Cardiac atrium fibroblast (primary cell): ENCODE results near the gene VPS18. TPM values are rescaled to one million over a fixed set of nuclear protein-coding genes. Genes with fewer than 3 reads are reported as not detected.

Experiments
- total RNA-seq: library from RNA; depleted of rRNA; stranded (reverse); fragments of >200 nt; gene quantifications from 2 replicates; pipeline ENCODE4 v1.2.3, GENCODE V29; 2015

VPS18 gene, protein sequence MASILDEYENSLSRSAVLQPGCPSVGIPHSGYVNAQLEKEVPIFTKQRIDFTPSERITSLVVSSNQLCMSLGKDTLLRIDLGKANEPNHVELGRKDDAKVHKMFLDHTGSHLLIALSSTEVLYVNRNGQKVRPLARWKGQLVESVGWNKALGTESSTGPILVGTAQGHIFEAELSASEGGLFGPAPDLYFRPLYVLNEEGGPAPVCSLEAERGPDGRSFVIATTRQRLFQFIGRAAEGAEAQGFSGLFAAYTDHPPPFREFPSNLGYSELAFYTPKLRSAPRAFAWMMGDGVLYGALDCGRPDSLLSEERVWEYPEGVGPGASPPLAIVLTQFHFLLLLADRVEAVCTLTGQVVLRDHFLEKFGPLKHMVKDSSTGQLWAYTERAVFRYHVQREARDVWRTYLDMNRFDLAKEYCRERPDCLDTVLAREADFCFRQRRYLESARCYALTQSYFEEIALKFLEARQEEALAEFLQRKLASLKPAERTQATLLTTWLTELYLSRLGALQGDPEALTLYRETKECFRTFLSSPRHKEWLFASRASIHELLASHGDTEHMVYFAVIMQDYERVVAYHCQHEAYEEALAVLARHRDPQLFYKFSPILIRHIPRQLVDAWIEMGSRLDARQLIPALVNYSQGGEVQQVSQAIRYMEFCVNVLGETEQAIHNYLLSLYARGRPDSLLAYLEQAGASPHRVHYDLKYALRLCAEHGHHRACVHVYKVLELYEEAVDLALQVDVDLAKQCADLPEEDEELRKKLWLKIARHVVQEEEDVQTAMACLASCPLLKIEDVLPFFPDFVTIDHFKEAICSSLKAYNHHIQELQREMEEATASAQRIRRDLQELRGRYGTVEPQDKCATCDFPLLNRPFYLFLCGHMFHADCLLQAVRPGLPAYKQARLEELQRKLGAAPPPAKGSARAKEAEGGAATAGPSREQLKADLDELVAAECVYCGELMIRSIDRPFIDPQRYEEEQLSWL
- 22.6 and 32.2 TPM in 2 replicates for total RNA-seq

DNA sequence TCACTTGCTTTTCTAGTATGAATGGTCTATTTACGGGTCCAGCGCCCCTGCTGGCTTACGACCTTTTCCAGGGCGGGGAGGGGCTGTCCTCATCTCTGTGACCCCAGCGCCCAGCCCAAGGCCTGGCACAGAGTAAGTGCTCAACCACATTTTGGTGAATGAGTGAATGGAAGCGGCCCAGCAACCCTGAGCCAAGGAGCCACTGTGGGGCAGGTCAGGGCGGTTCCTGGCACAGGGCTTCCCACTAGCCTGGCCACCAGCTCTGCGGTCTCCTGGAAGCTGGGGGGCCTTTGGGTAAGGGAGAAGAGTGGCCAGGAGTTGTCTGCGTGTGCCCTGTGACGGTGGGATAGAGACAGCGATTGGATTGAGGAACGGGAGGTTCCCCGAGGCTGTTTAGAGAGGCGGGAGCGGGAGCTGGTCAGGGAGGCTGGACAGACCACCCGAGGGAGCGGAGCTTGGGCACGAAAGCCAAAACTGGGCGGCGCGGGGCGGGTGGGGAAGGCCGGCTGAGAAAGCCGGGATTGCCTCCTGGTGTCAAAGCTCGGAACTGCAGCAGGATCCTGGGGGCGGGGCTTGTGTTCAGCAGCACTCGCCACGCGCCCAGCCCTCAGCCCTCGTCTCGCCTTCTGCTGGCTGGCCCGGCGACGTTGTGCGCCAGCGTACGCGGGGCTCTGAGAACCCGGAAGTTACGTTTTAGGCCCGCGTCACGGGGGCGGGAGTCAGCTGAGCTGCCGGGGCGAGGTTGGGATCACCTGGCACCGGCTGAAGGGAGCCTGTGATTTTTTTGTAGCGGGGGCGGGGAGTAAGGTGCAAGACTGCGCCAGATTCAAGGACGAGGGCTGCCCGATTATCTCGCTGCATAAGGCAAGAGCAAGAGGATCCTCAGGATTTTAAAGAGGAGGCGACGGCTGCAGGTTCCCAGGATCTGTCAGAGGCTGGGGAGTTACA, at the start of gene VPS18:
VPS18 (plus strand) TSS at position 718 of the 948 bp plus-strand sequence. CDS start 319 bp downstream, outside the sequence.

DNA sequence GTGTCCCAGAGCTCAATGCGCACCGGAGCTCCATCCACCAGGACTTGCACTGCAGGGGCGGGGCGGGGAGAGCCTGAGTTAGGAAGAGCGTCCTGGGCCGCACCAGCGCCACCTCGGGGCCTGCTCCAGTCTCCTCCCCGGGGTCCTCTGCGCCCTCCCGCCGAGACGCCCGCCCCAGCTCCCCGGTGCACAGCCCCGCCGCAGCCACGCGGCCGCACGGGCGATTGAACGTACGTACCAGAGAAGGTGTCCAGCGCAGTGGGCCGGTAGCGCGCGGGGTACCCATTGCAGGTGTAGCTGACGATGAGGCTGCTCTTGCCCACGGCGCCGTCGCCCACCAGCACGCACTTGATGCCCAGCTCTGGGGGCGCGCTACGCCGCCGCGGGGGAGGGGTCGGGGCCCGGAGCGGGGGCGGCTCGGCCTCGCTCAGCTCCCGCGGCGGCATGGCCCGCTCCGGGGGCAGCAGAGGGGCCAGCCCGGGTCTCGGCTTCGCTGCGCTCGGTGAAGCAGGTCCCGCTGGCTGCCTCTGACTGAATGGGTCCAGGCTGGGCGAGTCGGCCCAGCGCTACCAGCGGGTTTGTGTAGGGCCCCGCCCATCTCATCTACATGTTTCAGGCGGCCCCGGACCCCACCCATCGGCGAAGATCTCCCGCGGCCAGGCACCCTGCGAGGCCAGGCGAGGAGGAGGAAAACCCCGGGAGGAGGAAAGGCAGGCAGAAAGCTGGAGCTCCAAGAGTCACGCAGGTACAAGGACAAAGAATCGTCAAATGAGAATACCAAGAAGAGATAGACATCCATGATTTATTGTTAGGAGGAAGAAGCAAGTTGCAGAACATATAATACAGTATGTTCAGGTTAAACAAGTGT, 20.3 kb upstream of the VPS18 start, which contains the start of gene RHOV:
RHOV (minus strand) TSS at position 541 of the 868 bp plus-strand sequence; CDS start at position 446, 95 bp downstream.

DNA sequence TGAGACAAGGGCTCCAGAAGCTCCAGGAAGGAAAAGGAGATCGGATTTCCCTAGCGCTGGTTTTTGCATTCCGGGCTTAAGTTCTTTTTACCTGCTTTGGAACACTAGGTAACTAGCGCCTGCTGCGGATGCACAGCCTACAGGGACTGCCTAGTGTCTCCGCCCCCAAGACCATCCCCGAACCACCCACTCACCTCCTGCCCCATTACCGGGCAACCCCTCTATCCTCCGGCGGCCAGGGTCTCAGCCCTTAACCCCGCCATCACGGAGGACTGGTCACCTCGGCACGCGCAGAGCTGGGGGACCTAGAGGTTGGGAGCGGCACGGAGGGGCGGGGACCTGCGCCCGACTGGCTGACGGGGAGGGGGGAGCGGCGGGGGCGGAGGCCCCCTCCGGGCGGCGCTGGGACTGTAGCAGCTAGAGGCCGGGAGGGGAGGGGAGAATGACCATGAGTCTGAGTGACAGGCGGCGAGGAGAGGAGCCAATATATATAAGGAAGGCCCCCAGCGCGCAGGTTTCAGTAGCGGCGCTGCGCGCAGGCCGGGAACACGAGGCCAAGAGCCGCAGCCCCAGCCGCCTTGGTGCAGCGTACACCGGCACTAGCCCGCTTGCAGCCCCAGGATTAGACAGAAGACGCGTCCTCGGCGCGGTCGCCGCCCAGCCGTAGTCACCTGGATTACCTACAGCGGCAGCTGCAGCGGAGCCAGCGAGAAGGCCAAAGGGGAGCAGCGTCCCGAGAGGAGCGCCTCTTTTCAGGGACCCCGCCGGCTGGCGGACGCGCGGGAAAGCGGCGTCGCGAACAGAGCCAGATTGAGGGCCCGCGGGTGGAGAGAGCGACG, 34.8 kb downstream of the VPS18 start, which contains the start of gene DLL4:
DLL4 (plus strand) TSS at position 520 of the 839 bp plus-strand sequence. CDS start 329 bp downstream, outside the sequence.

DNA sequence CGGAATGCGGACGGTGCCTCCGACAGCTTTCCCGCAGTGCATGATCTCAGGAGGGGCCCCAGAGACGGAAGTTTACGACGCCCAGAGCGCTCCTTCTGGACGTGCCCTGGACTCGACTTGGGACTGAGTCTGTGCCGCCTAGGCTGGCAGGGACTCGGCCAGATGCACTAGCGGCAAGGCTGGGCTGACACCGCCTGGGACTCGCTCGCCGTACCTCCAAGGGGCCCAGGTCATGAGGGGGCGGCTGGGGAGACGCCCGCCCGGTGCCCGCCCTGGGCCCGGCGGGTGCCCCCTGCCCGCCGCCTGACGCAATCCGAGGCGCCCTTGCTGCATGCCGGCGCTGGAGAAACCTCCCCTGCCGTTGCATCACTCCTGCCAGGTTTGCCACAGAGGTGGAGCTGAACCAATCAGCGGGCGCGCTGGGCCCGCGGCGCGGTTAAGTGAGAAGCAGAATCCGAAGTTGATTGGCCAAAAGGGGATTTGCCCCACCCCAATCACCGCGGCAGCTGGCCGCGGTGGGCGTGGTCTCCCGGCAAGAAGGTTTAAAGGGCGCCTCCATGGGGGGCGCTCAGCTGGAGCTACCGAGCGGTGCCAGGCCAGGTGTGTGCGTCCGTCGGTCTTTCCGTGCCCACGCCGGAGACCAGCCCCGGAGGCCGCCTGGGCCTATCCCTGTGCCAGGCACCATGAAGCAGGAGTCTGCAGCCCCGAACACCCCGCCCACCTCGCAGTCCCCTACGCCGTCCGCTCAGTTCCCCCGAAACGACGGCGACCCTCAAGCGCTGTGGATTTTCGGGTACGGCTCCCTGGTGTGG, 58.9 kb downstream of the VPS18 start, which contains the start of gene CHAC1:
CHAC1 (plus strand) TSS at position 571 of the 812 bp plus-strand sequence; CDS start at position 684, 113 bp downstream.

Other genes with a start within 250 kb of the VPS18 start
- 3.4 and 9.1 TPM in 2 replicates for gene RAD51, start 199.3 kb upstream of the VPS18 start, total RNA-seq
- 18.8 and 21.5 TPM in 2 replicates for gene RMDN3, start 139.2 kb upstream of the VPS18 start, total RNA-seq
- gene GCHFR, start 130.4 kb upstream of the VPS18 start, total RNA-seq = 1.3 and 11.2 TPM in 2 replicates
- gene C15orf62, start 124.5 kb upstream of the VPS18 start, total RNA-seq = under 0.01 and 0.36 TPM in 2 replicates
- 11.2 and 12.8 TPM in 2 replicates for gene ZFYVE19, start 87.4 kb upstream of the VPS18 start, total RNA-seq
- gene DNAJC17, start 87.0 kb upstream of the VPS18 start, total RNA-seq = 18.8 and 24.3 TPM in 2 replicates
- gene PPP1R14D, start 65.7 kb upstream of the VPS18 start, total RNA-seq = not detected in 2 replicates
- 0.36 and 0.81 TPM in 2 replicates for gene SPINT1, start 50.4 kb upstream of the VPS18 start, total RNA-seq
- gene RHOV, start 20.2 kb upstream of the VPS18 start, total RNA-seq = not detected in 2 replicates
- 0.54 and 4.9 TPM in 2 replicates for gene DLL4, start 34.9 kb downstream of the VPS18 start, total RNA-seq
- gene CHAC1, start 59.0 kb downstream of the VPS18 start, total RNA-seq = 48.0 and 56.2 TPM in 2 replicates
- gene INO80, start 221.8 kb downstream of the VPS18 start, total RNA-seq = 12.6 and 26.0 TPM in 2 replicates